Right atrium auricular region (tissue), 2 donors: Measurements from ENCODE around the gene POLR3A. TPM values are rescaled to one million over a fixed set of nuclear protein-coding genes. Genes with fewer than 3 reads are reported as not detected.
A peak's percentile ranks its signal among the peaks of the same experiment; 100 is the strongest.

Source experiments
- DNase-seq: peaks from one replicate; pipeline ENCODE4 v3.0.0-alpha.2; 2019; ENCODE audit warnings: low spot score
- H3K27ac ChIP-seq, 2 donors: fragments of 200-600 bp; sonication (generic); 1 replicate in 1 of 2; 2 replicates in 1 of 2; pipeline ENCODE4 v1.5.1; 2016 to 2019
- H3K27me3 ChIP-seq, 2 donors: fragments of 200-600 bp; sonication (generic); one replicate each; pipeline versions ENCODE4 v1.5.1 to v1.6.0; 2017 to 2019
- H3K36me3 ChIP-seq: fragments of 200-600 bp; sonication (generic); one replicate; pipeline ENCODE4 v1.5.1; 2016
- H3K4me1 ChIP-seq, 2 donors: fragments of 200-600 bp; sonication (generic); one replicate each; pipeline versions ENCODE4 v1.5.1 to v1.6.0; 2017 to 2019
- H3K4me3 ChIP-seq, 2 donors: fragments of 200-600 bp; sonication (generic); 1 replicate in 1 of 2; 2 replicates in 1 of 2; pipeline ENCODE4 v1.5.1; 2017 to 2019; ENCODE audit warnings: mild to moderate bottlenecking in 1 of 2, moderate library complexity in 1 of 2
- H3K9me3 ChIP-seq, 2 donors: fragments of 200-600 bp; sonication (generic); one replicate each; pipeline ENCODE4 v1.5.1; 2019
- total RNA-seq, 2 donors: library from RNA; depleted of rRNA; stranded (reverse); fragments of >200 nt; gene quantifications; one replicate each; pipeline ENCODE4 v1.1.0, GENCODE V29; 2016
- TF ChIP-seq, protein P1 (sequence below), 2 donors: fragments of 200-600 bp; sonication (generic); IDR thresholded peaks; one replicate each; pipeline ENCODE4 v1.5.1; 2019; ENCODE audit warnings: antibody characterized with exemption in 2 of 2

The POLR3A gene
- total RNA-seq, 2 donors from 2014 or later, result 6.9 to 8.2 TPM

DNA sequence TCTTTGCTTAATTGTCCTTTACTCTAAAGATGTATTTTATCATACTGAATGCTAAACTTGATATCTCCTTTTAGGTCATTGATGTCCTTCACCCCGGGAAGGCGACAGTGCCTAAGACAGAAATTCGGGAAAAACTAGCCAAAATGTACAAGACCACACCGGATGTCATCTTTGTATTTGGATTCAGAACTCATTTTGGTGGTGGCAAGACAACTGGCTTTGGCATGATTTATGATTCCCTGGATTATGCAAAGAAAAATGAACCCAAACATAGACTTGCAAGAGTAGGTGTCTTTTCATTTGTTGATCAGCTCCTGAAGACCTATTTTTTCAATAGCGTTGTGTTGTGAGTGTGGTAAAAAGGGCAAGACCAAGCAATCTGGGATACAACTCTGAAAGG is 6.1 kb upstream of the POLR3A start:
- H3K27ac ChIP-seq, result no peak overlapping the region

DNA sequence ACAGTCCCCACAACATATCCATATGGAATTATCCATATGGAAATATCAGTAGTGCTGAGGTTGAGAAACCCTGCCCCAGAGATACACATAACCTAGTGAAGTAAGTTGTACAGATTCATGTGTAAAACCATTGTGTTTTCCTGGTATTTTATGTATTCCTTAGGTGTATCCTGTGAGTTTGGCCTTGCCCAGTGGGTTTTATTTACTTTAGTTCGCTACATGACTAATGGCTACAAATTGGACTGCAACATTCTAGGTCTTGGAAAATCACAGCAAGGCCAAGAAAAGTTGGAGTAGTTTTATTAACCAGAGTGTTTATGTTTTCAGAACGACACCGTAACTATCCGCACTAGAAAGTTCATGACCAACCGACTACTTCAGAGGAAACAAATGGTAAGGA is 5.7 kb upstream of the POLR3A start:
- H3K4me1 ChIP-seq, result peaks cover 0 to 27% of the 10 kb centered on the region in 2 donors
- no peaks in the 10 kb centered on the region for H3K27me3 ChIP-seq

More for the DNA sequence above, 6.1 kb upstream of the POLR3A start:
- no peak for DNase-seq
- H3K36me3 ChIP-seq, result peaks cover 54% of the 10 kb centered on the region
- peaks cover 0 to 27% of the 10 kb centered on the region in 2 donors for H3K4me1 ChIP-seq
- H3K27me3 ChIP-seq, result no peaks in the 10 kb centered on the region
- no peak overlapping the region for H3K4me3 ChIP-seq
- TF ChIP-seq, protein P1, sequence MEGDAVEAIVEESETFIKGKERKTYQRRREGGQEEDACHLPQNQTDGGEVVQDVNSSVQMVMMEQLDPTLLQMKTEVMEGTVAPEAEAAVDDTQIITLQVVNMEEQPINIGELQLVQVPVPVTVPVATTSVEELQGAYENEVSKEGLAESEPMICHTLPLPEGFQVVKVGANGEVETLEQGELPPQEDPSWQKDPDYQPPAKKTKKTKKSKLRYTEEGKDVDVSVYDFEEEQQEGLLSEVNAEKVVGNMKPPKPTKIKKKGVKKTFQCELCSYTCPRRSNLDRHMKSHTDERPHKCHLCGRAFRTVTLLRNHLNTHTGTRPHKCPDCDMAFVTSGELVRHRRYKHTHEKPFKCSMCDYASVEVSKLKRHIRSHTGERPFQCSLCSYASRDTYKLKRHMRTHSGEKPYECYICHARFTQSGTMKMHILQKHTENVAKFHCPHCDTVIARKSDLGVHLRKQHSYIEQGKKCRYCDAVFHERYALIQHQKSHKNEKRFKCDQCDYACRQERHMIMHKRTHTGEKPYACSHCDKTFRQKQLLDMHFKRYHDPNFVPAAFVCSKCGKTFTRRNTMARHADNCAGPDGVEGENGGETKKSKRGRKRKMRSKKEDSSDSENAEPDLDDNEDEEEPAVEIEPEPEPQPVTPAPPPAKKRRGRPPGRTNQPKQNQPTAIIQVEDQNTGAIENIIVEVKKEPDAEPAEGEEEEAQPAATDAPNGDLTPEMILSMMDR (IDR thresholded peaks at IDR 0.05), result no peak
- no peaks in the 10 kb centered on the region for H3K9me3 ChIP-seq

DNA sequence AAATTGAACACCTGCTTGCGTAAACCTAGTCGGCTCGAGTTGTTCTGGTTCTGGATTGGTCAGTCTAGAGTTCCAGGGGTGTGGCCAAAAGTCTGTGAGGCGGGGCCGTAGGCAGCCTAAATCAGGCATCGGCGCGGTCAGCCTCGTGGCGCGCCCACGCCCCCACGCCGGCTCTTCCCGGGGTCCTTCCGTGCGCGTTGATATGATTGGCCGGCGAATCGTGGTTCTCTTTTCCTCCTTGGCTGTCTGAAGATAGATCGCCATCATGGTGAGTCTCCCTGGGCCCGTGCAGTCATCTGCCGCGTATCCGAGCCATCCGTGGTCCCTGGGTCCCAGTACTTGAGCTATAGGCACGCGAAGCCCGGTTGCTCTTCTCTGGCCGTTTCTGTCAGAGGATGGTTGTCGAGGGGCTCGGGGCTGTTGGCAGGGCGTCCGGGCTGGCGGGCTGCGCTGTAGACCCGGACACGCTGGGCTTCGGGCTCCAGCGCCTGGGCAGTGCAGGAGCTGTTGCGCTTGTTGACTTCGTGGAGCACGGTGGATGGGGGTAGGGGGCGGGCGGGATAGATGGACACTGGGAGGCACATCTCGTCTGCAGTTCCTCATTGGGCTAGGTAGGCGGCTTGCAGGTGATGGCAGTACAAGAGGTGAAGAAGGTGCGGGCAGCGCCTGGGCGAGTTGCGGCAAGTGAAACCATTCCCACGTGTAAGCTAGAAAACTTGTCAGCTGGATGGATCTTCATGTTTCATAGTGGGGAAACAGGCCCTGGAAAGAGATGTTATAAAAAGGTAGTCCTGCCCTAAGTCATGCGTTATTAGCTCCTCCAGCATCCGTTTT is 4.5 kb upstream of the POLR3A start, which contains the start of gene RPS24:
Gene RPS24, plus strand, starts transcription at position 227 of the 834 bp plus-strand sequence. Its CDS starts 39 bp downstream, at position 266.
- Histone ChIP-seq H3K4me1 (peaks cover 0 to 32% of the 10 kb centered on the region in 2 donors), H3K9me3 (no peaks in the 10 kb centered on the region)
- peak; percentile 97 for DNase-seq

More for the DNA sequence above, 5.7 kb upstream of the POLR3A start:
- H3K9me3 ChIP-seq, result no peaks in the 10 kb centered on the region
- no peak for DNase-seq
- H3K4me3 ChIP-seq, result no peak overlapping the region
- peaks cover 50% of the 10 kb centered on the region for H3K36me3 ChIP-seq
- peak overlapping the region in 1 of 2 donors; percentile 81 for H3K27ac ChIP-seq
- TF ChIP-seq, protein P1 (IDR thresholded peaks at IDR 0.05), result no peak

DNA sequence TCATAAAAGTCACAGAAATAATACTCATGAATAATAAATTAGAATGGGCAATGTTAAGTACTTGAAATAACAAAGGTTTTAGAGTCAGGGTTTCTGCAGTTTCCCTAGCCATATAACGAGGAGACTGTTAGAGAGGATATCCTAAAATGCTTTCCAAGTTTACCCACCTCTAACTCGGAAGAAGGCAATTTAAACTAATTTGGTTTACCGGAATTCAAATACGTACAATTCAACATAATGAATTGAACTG is 4.0 kb upstream of the POLR3A start:
- no peaks in the 10 kb centered on the region for H3K27me3 ChIP-seq
- H3K9me3 ChIP-seq, result no peaks in the 10 kb centered on the region
- TF ChIP-seq, protein P1 (IDR thresholded peaks at IDR 0.05), result no peak
- H3K4me3 ChIP-seq, result peak overlapping the region; percentile 79 to 82
- no peak for DNase-seq
- H3K27ac ChIP-seq, result peak overlapping the region; percentile 76 to 81
- peaks cover 0 to 36% of the 10 kb centered on the region in 2 donors for H3K4me1 ChIP-seq
- H3K36me3 ChIP-seq, result peaks cover 32% of the 10 kb centered on the region

More for the DNA sequence above, 4.5 kb upstream of the POLR3A start, which contains the start of gene RPS24:
- Histone ChIP-seq H3K4me3 (peak within 1 kb of the TSS; percentile 79 to 82), H3K36me3 (peaks cover 38% of the 10 kb centered on the region), H3K27me3 (no peaks in the 10 kb centered on the region), H3K27ac (peak within 1 kb of the TSS; percentile 76 to 81)
- TF ChIP-seq, protein P1 (IDR thresholded peaks at IDR 0.05), result peak in 1 of 2 donors; percentile 31

DNA sequence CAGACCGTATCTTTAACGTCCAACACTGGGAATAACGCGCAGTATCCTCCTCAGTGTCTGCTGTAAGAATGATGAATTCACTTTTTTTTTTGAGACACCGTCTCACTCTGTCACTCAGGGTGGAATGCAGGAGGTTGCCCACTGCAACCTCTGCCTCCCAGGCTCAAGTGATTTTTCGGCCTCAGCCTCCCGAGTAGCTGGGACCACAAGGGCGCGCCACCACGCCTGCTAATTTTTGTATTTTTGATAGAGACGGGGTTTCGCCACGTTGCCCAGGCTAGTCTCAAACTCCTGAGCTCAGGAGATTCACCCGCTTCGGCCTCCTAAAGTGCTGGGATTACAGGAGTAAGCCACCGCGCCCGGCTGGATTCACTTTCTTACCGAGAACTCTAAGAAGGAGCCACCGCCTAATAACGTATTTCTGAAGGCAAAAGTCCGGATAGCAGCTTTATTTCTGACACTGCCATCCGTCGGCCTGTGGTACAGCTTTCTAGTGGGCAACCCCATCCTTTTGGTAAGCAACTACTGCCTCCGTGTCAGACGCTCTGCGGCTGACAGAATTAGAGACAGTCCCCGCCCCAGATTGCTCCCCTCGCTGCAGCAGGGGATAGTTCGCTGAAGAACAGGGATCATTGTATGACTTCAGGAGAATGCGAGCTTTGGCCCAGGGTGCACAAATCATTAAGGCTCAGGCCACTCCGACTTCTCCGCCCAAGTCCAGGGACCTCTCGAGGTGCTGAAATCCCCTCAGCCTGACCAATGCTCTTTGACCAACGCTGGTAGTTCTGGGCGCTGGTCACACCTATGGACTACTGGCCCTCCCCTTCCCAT is 662 bp downstream of the POLR3A start:
- no peaks in the 10 kb centered on the region for H3K9me3 ChIP-seq
- H3K4me1 ChIP-seq, result peaks cover 0 to 22% of the 10 kb centered on the region in 2 donors
- TF ChIP-seq, protein P1 (IDR thresholded peaks at IDR 0.05), result no peak
- DNase-seq, result peak; percentile 61
- no peaks in the 10 kb centered on the region for H3K27me3 ChIP-seq
- H3K4me3 ChIP-seq, result peak overlapping the region; percentile 95 to 99
- H3K36me3 ChIP-seq, result peaks cover 24% of the 10 kb centered on the region
- H3K27ac ChIP-seq, result peak overlapping the region; percentile 79 to 83
